Colonic mucosa (tissue), 4 donors: ENCODE results near the gene ADAMTS3. TPM values are rescaled to one million over a fixed set of nuclear protein-coding genes. Genes with fewer than 3 reads are reported as not detected.
A peak's percentile ranks its signal among the peaks of the same experiment; 100 is the strongest.

Experiments used
- DNase-seq: peaks from one replicate; pipeline ENCODE4 v3.0.0-alpha.2; 2020
- H3K27ac ChIP-seq: fragments of 200-600 bp; one replicate; pipeline ENCODE4 v1.8.0; 2021
- H3K27me3 ChIP-seq: fragments of 200-600 bp; one replicate; pipeline ENCODE4 v1.8.0; 2021
- H3K36me3 ChIP-seq: fragments of 200-600 bp; one replicate; pipeline ENCODE4 v1.8.0; 2021
- H3K4me1 ChIP-seq: fragments of 200-600 bp; one replicate; pipeline ENCODE4 v1.8.0; 2021; ENCODE audit warnings: mild to moderate bottlenecking
- H3K4me3 ChIP-seq: fragments of 200-600 bp; one replicate; pipeline ENCODE4 v1.8.0; 2021
- H3K9ac ChIP-seq, 2 donors: one replicate each; pipeline ENCODE4 v1.7.0; 2013; ENCODE audit warnings: control low read depth in 2 of 2, low read depth in 2 of 2, low read length in 2 of 2
- H3K9me3 ChIP-seq: fragments of 200-600 bp; one replicate; pipeline ENCODE4 v1.8.0; 2021
- intact Hi-C: fragments of 100-400 bp; cut with DNase I; formaldehyde crosslinking; loops from one replicate; pipeline ENCODE4 v1.14.1; 2022
- total RNA-seq, 2 donors: library from RNA; stranded (reverse); fragmentation: NEBNext Ultra II Directional in 1 of 2; extraction: Animal tissue kit (Norgen Biotek cat#: 25700) in 1 of 2; gene quantifications; one replicate each; pipeline ENCODE4 v1.2.1, GENCODE V29; 2021
- TF ChIP-seq, protein P1 (sequence below): fragments of 200-600 bp; IDR thresholded peaks from one replicate; pipeline ENCODE4 v1.8.0; 2022; ENCODE audit warnings: antibody characterized with exemption, mild to moderate bottlenecking
- donor health status: healthy.
- donor health status: DM: no; HTN: no; CAD: no.
- donor health status: DM: no; HTN: no; CAD: no.

The ADAMTS3 gene
- total RNA-seq, 2 donors from 2014 or later: 0.15 to 0.29 TPM

DNA sequence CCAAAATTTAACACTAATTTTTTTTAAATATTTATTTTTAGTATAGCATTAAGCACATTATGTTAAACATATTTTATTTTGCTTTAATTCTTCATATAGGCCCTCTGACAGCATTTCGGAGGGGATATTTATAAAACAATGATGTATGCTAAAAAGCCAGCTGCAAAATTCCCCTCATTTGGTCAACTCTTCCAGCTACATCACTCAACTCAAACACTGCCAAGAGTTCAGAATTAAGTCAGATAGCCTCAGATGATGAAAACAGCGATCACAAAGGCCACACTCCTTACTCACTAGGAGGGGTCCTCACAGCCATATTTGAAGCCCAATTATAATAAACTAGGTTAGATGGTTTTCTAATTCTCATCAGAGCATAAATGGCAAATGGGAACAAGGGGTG, 146.6 kb downstream of the ADAMTS3 start:
- no peak overlapping the region for H3K27ac ChIP-seq
- H3K9ac ChIP-seq: no peak overlapping the region
- no peak for DNase-seq
- H3K27me3 ChIP-seq: no peaks in the 10 kb centered on the region
- intact Hi-C loops: no loop called here
- H3K36me3 ChIP-seq: no peaks in the 10 kb centered on the region
- H3K4me3 ChIP-seq: no peak overlapping the region
- H3K4me1 ChIP-seq: no peaks in the 10 kb centered on the region
- TF ChIP-seq, protein P1, sequence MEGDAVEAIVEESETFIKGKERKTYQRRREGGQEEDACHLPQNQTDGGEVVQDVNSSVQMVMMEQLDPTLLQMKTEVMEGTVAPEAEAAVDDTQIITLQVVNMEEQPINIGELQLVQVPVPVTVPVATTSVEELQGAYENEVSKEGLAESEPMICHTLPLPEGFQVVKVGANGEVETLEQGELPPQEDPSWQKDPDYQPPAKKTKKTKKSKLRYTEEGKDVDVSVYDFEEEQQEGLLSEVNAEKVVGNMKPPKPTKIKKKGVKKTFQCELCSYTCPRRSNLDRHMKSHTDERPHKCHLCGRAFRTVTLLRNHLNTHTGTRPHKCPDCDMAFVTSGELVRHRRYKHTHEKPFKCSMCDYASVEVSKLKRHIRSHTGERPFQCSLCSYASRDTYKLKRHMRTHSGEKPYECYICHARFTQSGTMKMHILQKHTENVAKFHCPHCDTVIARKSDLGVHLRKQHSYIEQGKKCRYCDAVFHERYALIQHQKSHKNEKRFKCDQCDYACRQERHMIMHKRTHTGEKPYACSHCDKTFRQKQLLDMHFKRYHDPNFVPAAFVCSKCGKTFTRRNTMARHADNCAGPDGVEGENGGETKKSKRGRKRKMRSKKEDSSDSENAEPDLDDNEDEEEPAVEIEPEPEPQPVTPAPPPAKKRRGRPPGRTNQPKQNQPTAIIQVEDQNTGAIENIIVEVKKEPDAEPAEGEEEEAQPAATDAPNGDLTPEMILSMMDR: no peak
- no peaks in the 10 kb centered on the region for H3K9me3 ChIP-seq

DNA sequence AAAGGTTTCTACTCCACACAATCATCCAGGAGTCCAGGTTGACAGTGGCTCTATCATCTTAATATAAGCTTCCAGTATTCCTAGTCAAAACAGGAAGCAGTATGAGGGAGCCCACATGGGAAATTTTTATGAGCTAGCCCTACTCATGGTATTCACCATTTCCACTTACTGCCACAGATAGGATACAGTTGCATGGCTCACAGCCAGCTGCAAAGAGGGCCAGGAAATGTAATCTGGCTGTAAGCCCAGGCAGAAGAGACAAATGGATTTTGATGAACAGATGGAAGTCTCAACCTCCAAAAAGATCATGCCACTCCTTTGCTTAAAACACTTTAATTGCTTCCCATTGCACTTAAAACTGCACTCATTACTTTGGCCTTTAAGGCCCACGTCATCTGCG, 150.6 kb downstream of the ADAMTS3 start:
- no peak overlapping the region for H3K27ac ChIP-seq
- H3K9me3 ChIP-seq: no peaks in the 10 kb centered on the region
- DNase-seq: peak; percentile 17
- H3K4me1 ChIP-seq: no peaks in the 10 kb centered on the region
- intact Hi-C loops: no loop called here
- no peak overlapping the region for H3K4me3 ChIP-seq
- TF ChIP-seq, protein P1: no peak
- no peaks in the 10 kb centered on the region for H3K27me3 ChIP-seq
- no peak overlapping the region for H3K9ac ChIP-seq
- H3K36me3 ChIP-seq: no peaks in the 10 kb centered on the region

GRCh38 chr4:72410158-72410557, 158.9 kb downstream of the ADAMTS3 start:
- H3K27ac ChIP-seq: no peak overlapping the region
- H3K4me3 ChIP-seq: no peak overlapping the region
- no peak overlapping the region for H3K9ac ChIP-seq
- no peak for DNase-seq
- intact Hi-C loops: no loop called here
- H3K4me1 ChIP-seq: no peaks in the 10 kb centered on the region
- no peaks in the 10 kb centered on the region for H3K36me3 ChIP-seq
- TF ChIP-seq, protein P1: no peak
- no peaks in the 10 kb centered on the region for H3K9me3 ChIP-seq
- no peaks in the 10 kb centered on the region for H3K27me3 ChIP-seq

GRCh38 chr4:72408568-72408967, 160.5 kb downstream of the ADAMTS3 start:
- Histone ChIP-seq H3K27ac (no peak overlapping the region), H3K4me1 (no peaks in the 10 kb centered on the region), H3K9me3 (no peaks in the 10 kb centered on the region), H3K9ac (no peak overlapping the region), H3K36me3 (no peaks in the 10 kb centered on the region), H3K4me3 (no peak overlapping the region), H3K27me3 (no peaks in the 10 kb centered on the region)
- TF ChIP-seq, protein P1: no peak
- DNase-seq: no peak
- intact Hi-C loops: no loop called here

DNA sequence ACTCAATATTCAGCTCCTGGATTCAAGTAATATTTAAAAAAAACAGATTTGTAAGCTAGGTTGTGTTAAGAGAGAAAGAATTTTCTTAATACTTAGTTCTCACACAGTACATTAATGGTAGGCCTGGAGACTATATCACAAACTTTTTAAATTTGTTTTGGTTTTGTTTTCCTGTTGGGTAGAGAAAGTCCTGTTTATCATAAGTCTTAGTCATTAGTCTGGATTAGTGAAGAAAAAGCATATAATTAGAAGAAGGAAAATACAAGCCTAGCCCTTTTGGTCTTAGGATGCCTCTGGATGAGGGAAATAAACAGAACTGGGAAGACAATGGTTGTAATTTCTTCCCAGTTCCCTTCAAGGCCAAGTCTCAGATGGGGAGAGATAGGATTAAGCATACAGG, 163.6 kb downstream of the ADAMTS3 start:
- H3K27ac ChIP-seq: no peak overlapping the region
- DNase-seq: no peak
- H3K36me3 ChIP-seq: no peaks in the 10 kb centered on the region
- H3K4me3 ChIP-seq: no peak overlapping the region
- TF ChIP-seq, protein P1: no peak
- no peaks in the 10 kb centered on the region for H3K4me1 ChIP-seq
- intact Hi-C loops: no loop called here
- no peaks in the 10 kb centered on the region for H3K27me3 ChIP-seq
- H3K9me3 ChIP-seq: no peaks in the 10 kb centered on the region
- H3K9ac ChIP-seq: no peak overlapping the region

- TF ChIP-seq, protein P1: no peak
- Histone ChIP-seq H3K4me1 (no peaks in the 10 kb centered on the region), H3K27ac (no peak overlapping the region), H3K9ac (no peak overlapping the region), H3K27me3 (no peaks in the 10 kb centered on the region), H3K4me3 (no peak overlapping the region), H3K36me3 (no peaks in the 10 kb centered on the region), H3K9me3 (no peaks in the 10 kb centered on the region)
- intact Hi-C loops: no loop called here
- no peak for DNase-seq
Measured at GRCh38 chr4:72397314-72397713, 171.7 kb downstream of the ADAMTS3 start.
